MCF 10A (cell line): Measurements from ENCODE around the gene SLC39A10. TPM values are rescaled to one million over a fixed set of nuclear protein-coding genes. Genes with fewer than 3 reads are reported as not detected.

ENCODE experiments used
- BruUV-seq: library from RNA; stranded (reverse); fragments of 400-500 nt; replicated peaks from 2 replicates; lab custom pipeline; 2021; lab: Mats Ljungman, UMichigan
- CTCF ChIA-PET: fragments of 300-600 bp; sonication (Branson Sonifier 250); formaldehyde crosslinking; extraction: SDS; loops from one replicate; lab custom pipeline; 2021; ENCODE audit warnings: antibody characterized with exemption, inconsistent platforms; lab: Yijun Ruan, JAX
- POLR2A ChIA-PET: fragments of 300-600, 350-650 bp; sonication (Branson Sonifier 250); formaldehyde crosslinking; extraction: SDS; loops from one replicate; lab custom pipeline; 2020; ENCODE audit warnings: antibody characterized with exemption, inconsistent platforms; lab: Yijun Ruan, JAX
- DNase-seq: peaks from one replicate; pipeline ENCODE4 v3.0.0-alpha.2; 2018; ENCODE audit not compliant: unreplicated experiment
- H3K27ac Mint-ChIP-seq: one replicate; pipeline ENCODE4 v1.8.0; 2022; ENCODE audit warnings: mild to moderate bottlenecking, low read depth, mixed read lengths; ENCODE audit not compliant: unreplicated experiment
- H3K27me3 Mint-ChIP-seq: one replicate; pipeline ENCODE4 v1.8.0; 2022; ENCODE audit warnings: mixed read lengths; ENCODE audit not compliant: insufficient read depth, unreplicated experiment
- H3K36me3 Mint-ChIP-seq: one replicate; pipeline ENCODE4 v1.8.0; 2022; ENCODE audit warnings: mild to moderate bottlenecking, moderate library complexity, mixed read lengths; ENCODE audit not compliant: insufficient read depth, unreplicated experiment
- H3K4me1 Mint-ChIP-seq: one replicate; pipeline ENCODE4 v1.8.0; 2022; ENCODE audit warnings: mixed read lengths; ENCODE audit not compliant: insufficient read depth, unreplicated experiment
- H3K4me3 Mint-ChIP-seq: one replicate; pipeline ENCODE4 v1.8.0; 2022; ENCODE audit warnings: mild to moderate bottlenecking, moderate library complexity, mixed read lengths; ENCODE audit not compliant: unreplicated experiment
- H3K9me3 Mint-ChIP-seq: one replicate; pipeline ENCODE4 v1.8.0; 2022; ENCODE audit warnings: mixed read lengths; ENCODE audit not compliant: unreplicated experiment
- intact Hi-C: fragments of 100-400 bp; cut with micrococcal nuclease; formaldehyde crosslinking; loops from 2 replicates; pipeline ENCODE4 v1.14.1; 2022
- total RNA-seq: library from RNA; stranded (reverse); gene quantifications from 2 replicates; pipeline ENCODE4 v1.2.3, GENCODE V29; 2022
- TF ChIP-seq, protein P1 (sequence below): fragments of 200-600 bp; IDR thresholded peaks from one replicate; pipeline ENCODE4 v1.8.0; 2022; ENCODE audit warnings: antibody characterized with exemption, mild to moderate bottlenecking; ENCODE audit not compliant: unreplicated experiment

SLC39A10 gene
- total RNA-seq, 1 experiment from 2014 or later, result 59.8 TPM

- Mint-ChIP-seq H3K9me3 (no peaks in the 10 kb centered on the region), H3K27ac (no peak overlapping the region), H3K36me3 (no peaks in the 10 kb centered on the region), H3K4me3 (no peak overlapping the region), H3K27me3 (no peaks in the 10 kb centered on the region), H3K4me1 (peaks cover 14% of the 10 kb centered on the region)
- TF ChIP-seq, protein P1, sequence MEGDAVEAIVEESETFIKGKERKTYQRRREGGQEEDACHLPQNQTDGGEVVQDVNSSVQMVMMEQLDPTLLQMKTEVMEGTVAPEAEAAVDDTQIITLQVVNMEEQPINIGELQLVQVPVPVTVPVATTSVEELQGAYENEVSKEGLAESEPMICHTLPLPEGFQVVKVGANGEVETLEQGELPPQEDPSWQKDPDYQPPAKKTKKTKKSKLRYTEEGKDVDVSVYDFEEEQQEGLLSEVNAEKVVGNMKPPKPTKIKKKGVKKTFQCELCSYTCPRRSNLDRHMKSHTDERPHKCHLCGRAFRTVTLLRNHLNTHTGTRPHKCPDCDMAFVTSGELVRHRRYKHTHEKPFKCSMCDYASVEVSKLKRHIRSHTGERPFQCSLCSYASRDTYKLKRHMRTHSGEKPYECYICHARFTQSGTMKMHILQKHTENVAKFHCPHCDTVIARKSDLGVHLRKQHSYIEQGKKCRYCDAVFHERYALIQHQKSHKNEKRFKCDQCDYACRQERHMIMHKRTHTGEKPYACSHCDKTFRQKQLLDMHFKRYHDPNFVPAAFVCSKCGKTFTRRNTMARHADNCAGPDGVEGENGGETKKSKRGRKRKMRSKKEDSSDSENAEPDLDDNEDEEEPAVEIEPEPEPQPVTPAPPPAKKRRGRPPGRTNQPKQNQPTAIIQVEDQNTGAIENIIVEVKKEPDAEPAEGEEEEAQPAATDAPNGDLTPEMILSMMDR, result no peak
- intact Hi-C loops, result no loop called here
- CTCF ChIA-PET, result interaction anchor here (0.6 to 1.5 kb wide), 3 partner anchors 20 to 456 kb away, joined by 3 read pairs; partner anchors contain the start of gene DNAH7
- BruUV-seq, result no TSS peak
- peak; percentile 41 for DNase-seq
- POLR2A ChIA-PET, result interaction anchor here (0.6 to 2.4 kb wide), 3 partner anchors 20 to 44 kb away, joined by 3 to 13 read pairs (median 4); partner anchors contain the start of gene SLC39A10
Measured at GRCh38 chr2:195612611-195613495, 44.2 kb upstream of the SLC39A10 start.

- no peak overlapping the region for H3K4me3 Mint-ChIP-seq
- CTCF ChIA-PET, result interaction anchor here (1.5 kb wide), 1 partner anchor 22 kb away, joined by 3 read pairs; no protein-coding TSS in a partner anchor
Measured at GRCh38 chr2:195613922-195614321, 43.1 kb upstream of the SLC39A10 start.

DNA sequence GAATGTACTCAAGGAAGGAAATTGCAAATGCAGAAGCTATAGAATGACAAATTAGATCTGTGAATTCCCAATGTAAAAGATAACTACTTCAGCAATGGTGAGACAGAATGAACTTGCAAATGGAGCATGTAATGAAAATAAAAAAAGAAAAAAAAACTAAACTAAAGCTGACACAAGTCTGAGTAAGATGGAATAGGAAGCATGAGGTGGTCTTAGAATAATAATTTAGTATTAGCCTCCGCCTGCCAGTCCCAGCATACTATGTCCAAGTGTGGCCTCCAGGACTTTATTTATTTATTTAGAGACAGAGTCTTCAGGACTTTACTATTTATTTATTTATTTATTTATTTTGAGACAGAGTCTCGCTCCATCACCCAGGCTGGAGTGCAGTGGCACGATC is 37.4 kb upstream of the SLC39A10 start:
- no TSS peak for BruUV-seq
- CTCF ChIA-PET, result interaction anchor here (0.6 to 0.7 kb wide), 2 partner anchors 8 to 38 kb away, joined by 5 to 7 read pairs; no protein-coding TSS in a partner anchor
- no peaks in the 10 kb centered on the region for H3K9me3 Mint-ChIP-seq
- TF ChIP-seq, protein P1, result no peak
- POLR2A ChIA-PET, result interaction anchor here (0.7 to 1.7 kb wide), 2 partner anchors 17 to 37 kb away, joined by 3 to 4 read pairs; partner anchors contain the start of gene SLC39A10
- H3K27ac Mint-ChIP-seq, result no peak overlapping the region
- H3K4me3 Mint-ChIP-seq, result no peak overlapping the region
- H3K4me1 Mint-ChIP-seq, result no peaks in the 10 kb centered on the region
- no peak for DNase-seq
- intact Hi-C loops, result no loop called here
- H3K36me3 Mint-ChIP-seq, result no peaks in the 10 kb centered on the region
- H3K27me3 Mint-ChIP-seq, result no peaks in the 10 kb centered on the region

More at GRCh38 chr2:195613922-195614321, 43.1 kb upstream of the SLC39A10 start:
- peak; percentile 33 for DNase-seq
- Mint-ChIP-seq H3K4me1 (peaks cover 14% of the 10 kb centered on the region), H3K27ac (no peak overlapping the region), H3K9me3 (no peaks in the 10 kb centered on the region), H3K36me3 (no peaks in the 10 kb centered on the region), H3K27me3 (no peaks in the 10 kb centered on the region)
- intact Hi-C loops, result no loop called here
- BruUV-seq, result no TSS peak
- TF ChIP-seq, protein P1, result no peak
- POLR2A ChIA-PET, result interaction anchor here (1.4 to 2.4 kb wide), 2 partner anchors 23 to 43 kb away, joined by 4 to 13 read pairs; partner anchors contain the start of gene SLC39A10

DNA sequence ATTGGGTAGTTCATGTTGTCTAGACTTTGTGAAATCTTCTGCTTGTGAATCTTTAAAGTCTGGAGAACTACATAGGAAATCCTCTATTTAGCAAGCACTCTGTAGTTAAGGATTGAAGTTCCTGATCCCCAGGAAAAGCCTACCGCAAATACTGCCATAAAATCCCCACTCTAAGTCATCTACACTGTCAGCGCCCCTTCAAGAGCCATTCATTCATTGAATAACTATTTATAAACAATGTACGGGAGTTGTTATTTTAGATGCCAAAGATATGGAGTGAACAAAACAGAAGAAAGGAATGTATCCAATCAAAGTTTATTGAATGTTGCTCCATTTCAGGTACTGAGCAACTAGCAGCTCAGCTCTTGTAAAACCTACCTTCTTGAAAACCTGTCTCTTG is 36.5 kb upstream of the SLC39A10 start:
- Mint-ChIP-seq H3K36me3 (no peaks in the 10 kb centered on the region), H3K9me3 (no peaks in the 10 kb centered on the region), H3K27ac (no peak overlapping the region), H3K27me3 (no peaks in the 10 kb centered on the region), H3K4me1 (no peaks in the 10 kb centered on the region), H3K4me3 (no peak overlapping the region)
- no peak for DNase-seq
- no TSS peak for BruUV-seq
- intact Hi-C loops, result no loop called here
- CTCF ChIA-PET, result interaction anchor here (0.6 kb wide), 1 partner anchor 340 kb away, joined by 3 read pairs; no protein-coding TSS in a partner anchor
- POLR2A ChIA-PET, result interaction anchor here (1.7 kb wide), 1 partner anchor 36 kb away, joined by 4 read pairs; the partner anchor contains the start of gene SLC39A10
- TF ChIP-seq, protein P1, result no peak
